Astrocyte (in vitro differentiated cells and primary cell): ENCODE measurements around the gene LDLRAD4. TPM values are rescaled to one million over a fixed set of nuclear protein-coding genes. Genes with fewer than 3 reads are reported as not detected.

Experiments
- DNase-seq: peaks from one replicate; pipeline ENCODE4 v3.0.0-alpha.2; 2010; ENCODE audit warnings: low read depth
- FAIRE-seq: peaks from 2 replicates; lab custom pipeline; 2011; peaks lifted over from hg19 to GRCh38; lab: Jason Lieb, UNC
- H2AFZ ChIP-seq: 2 replicates; pipeline ENCODE4 v1.6.0; 2012; ENCODE audit warnings: low read depth, low read length, inconsistent platforms
- H3K27ac ChIP-seq: 2 replicates; pipeline ENCODE4 v1.5.1; 2011; ENCODE audit warnings: low read depth, low read length, inconsistent platforms
- H3K27me3 ChIP-seq: 2 replicates; pipeline ENCODE4 v1.6.0; 2011; ENCODE audit warnings: low read length, inconsistent platforms; ENCODE audit not compliant: insufficient read depth
- H3K36me3 ChIP-seq: 2 replicates; pipeline ENCODE4 v1.5.1; 2011; ENCODE audit warnings: low read length, inconsistent platforms; ENCODE audit not compliant: insufficient read depth
- H3K4me1 ChIP-seq: 2 replicates; pipeline ENCODE4 v1.5.1; 2011; ENCODE audit warnings: low read length, inconsistent platforms; ENCODE audit not compliant: insufficient read depth
- H3K4me2 ChIP-seq: 2 replicates; pipeline ENCODE4 v1.6.0; 2012; ENCODE audit warnings: low read length, inconsistent platforms
- H3K4me3 ChIP-seq: 2 replicates; pipeline ENCODE4 v1.5.1; 2011; ENCODE audit warnings: low read depth, mild to moderate bottlenecking, low read length, inconsistent platforms; ENCODE audit not compliant: insufficient read depth
- H3K79me2 ChIP-seq: 2 replicates; pipeline ENCODE4 v1.6.0; 2012; ENCODE audit warnings: mild to moderate bottlenecking, low read length, inconsistent platforms; ENCODE audit not compliant: insufficient read depth
- H3K9ac ChIP-seq: 2 replicates; pipeline ENCODE4 v1.6.0; 2012; ENCODE audit warnings: mild to moderate bottlenecking, low read length, inconsistent platforms
- H3K9me3 ChIP-seq: 2 replicates; pipeline ENCODE4 v1.5.1; 2012; ENCODE audit warnings: low read depth, mild to moderate bottlenecking, low read length, inconsistent platforms; ENCODE audit not compliant: insufficient read depth
- H4K20me1 ChIP-seq: 2 replicates; pipeline ENCODE4 v1.6.0; 2012; ENCODE audit warnings: low read length, inconsistent platforms; ENCODE audit not compliant: insufficient read depth
- H3K27ac Mint-ChIP-seq: one replicate; pipeline ENCODE4 v1.8.0; 2021; ENCODE audit warnings: mild to moderate bottlenecking, mixed read lengths; ENCODE audit not compliant: unreplicated experiment
- H3K27me3 Mint-ChIP-seq: one replicate; pipeline ENCODE4 v1.8.0; 2021; ENCODE audit warnings: low read depth, mixed read lengths; ENCODE audit not compliant: unreplicated experiment
- H3K36me3 Mint-ChIP-seq: one replicate; pipeline ENCODE4 v1.8.0; 2021; ENCODE audit warnings: low read depth, mixed read lengths; ENCODE audit not compliant: unreplicated experiment
- H3K4me1 Mint-ChIP-seq: one replicate; pipeline ENCODE4 v1.8.0; 2021; ENCODE audit warnings: low read depth, mixed read lengths; ENCODE audit not compliant: unreplicated experiment
- H3K4me3 Mint-ChIP-seq: one replicate; pipeline ENCODE4 v1.8.0; 2021; ENCODE audit warnings: mild to moderate bottlenecking, moderate library complexity, mixed read lengths; ENCODE audit not compliant: unreplicated experiment
- H3K9me3 Mint-ChIP-seq: one replicate; pipeline ENCODE4 v1.8.0; 2021; ENCODE audit warnings: mild to moderate bottlenecking, mixed read lengths; ENCODE audit not compliant: unreplicated experiment
- EZH2 ChIP-seq: IDR thresholded peaks from 2 replicates; pipeline ENCODE4 v1.6.1; 2012; ENCODE audit warnings: mild to moderate bottlenecking, low read length, inconsistent platforms; ENCODE audit not compliant: insufficient read depth
- total RNA-seq: library from RNA; stranded (reverse); gene quantifications from 2 replicates; pipeline ENCODE4 v1.2.1, GENCODE V29; 2021
- TF ChIP-seq, protein P1 (sequence below): IDR thresholded peaks from 2 replicates; pipeline ENCODE4 v1.5.1; 2011; ENCODE audit warnings: low read depth, mild to moderate bottlenecking, inconsistent platforms, low read length, moderate library complexity; ENCODE audit not compliant: insufficient read depth

Gene LDLRAD4
- total RNA-seq, 1 donor from 2014 or later: 26.0 TPM

DNA sequence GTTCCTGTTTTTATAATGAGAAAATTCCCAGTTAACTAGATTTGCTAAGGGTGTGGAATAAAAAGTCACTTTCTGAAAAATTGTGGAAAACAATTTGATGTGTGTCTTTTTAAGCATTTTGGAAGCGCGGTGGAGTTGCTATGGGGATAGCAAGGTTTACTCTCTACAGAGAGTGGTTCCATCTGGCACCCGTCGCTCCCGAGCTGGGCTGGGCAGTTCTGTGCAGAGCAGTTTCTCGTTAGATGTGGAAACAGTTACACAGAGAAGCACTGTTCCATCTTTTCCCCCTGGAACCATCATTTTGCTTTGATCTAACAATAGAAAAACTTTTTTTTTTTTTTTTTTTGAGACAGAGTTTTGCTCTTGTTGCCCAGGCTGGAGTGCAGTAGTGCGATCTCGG, 17.4 kb downstream of the LDLRAD4 start:
- peaks cover 5% of the 10 kb centered on the region for H3K27me3 Mint-ChIP-seq
- TF ChIP-seq, protein P1, sequence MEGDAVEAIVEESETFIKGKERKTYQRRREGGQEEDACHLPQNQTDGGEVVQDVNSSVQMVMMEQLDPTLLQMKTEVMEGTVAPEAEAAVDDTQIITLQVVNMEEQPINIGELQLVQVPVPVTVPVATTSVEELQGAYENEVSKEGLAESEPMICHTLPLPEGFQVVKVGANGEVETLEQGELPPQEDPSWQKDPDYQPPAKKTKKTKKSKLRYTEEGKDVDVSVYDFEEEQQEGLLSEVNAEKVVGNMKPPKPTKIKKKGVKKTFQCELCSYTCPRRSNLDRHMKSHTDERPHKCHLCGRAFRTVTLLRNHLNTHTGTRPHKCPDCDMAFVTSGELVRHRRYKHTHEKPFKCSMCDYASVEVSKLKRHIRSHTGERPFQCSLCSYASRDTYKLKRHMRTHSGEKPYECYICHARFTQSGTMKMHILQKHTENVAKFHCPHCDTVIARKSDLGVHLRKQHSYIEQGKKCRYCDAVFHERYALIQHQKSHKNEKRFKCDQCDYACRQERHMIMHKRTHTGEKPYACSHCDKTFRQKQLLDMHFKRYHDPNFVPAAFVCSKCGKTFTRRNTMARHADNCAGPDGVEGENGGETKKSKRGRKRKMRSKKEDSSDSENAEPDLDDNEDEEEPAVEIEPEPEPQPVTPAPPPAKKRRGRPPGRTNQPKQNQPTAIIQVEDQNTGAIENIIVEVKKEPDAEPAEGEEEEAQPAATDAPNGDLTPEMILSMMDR: no peak
- no peak for TF ChIP-seq EZH2
- peaks cover 13% of the 10 kb centered on the region for H3K36me3 Mint-ChIP-seq
- no peaks in the 10 kb centered on the region for H3K9me3 Mint-ChIP-seq
- Histone ChIP-seq H4K20me1 (peaks cover 13% of the 10 kb centered on the region), H3K27ac (no peak overlapping the region), H3K4me3 (no peak overlapping the region), H3K9ac (no peak overlapping the region), H3K4me1 (no peaks in the 10 kb centered on the region), H3K9me3 (no peaks in the 10 kb centered on the region), H3K27me3 (no peaks in the 10 kb centered on the region), H2AFZ (no peak overlapping the region), H3K36me3 (no peaks in the 10 kb centered on the region), H3K79me2 (no peaks in the 10 kb centered on the region), H3K4me2 (no peak overlapping the region)
- peaks cover 15% of the 10 kb centered on the region for H3K4me1 Mint-ChIP-seq
- H3K4me3 Mint-ChIP-seq: no peak overlapping the region
- DNase-seq (no peak), FAIRE-seq (no peak)
- H3K27ac Mint-ChIP-seq: peak overlapping the region; percentile 92

DNA sequence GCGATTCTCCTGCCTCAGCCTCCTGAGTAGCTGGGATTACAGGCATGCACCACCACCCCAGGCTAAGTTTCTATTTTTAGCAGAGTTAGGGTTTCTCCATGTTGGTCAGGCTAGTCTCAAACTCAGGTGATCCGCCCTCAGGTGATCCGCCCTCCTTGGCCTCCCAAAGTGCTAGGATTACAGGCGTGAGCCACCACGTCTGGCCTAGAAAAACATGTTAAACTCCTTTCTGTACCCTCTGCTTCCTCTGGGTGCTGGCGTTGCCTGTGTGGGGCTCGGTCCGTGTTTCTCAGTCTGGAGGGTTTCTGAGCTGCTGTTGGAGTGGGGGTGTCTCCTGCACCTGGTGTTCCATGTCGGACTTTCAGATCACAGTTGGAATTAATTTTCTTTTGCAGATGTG, 17.9 kb downstream of the LDLRAD4 start:
- Histone ChIP-seq H3K27ac (no peak overlapping the region), H2AFZ (no peak overlapping the region), H3K79me2 (no peaks in the 10 kb centered on the region), H3K27me3 (no peaks in the 10 kb centered on the region), H4K20me1 (peaks cover 13% of the 10 kb centered on the region), H3K36me3 (no peaks in the 10 kb centered on the region), H3K9me3 (no peaks in the 10 kb centered on the region), H3K4me3 (no peak overlapping the region), H3K4me2 (no peak overlapping the region), H3K9ac (no peak overlapping the region), H3K4me1 (no peaks in the 10 kb centered on the region)
- H3K27me3 Mint-ChIP-seq: peaks cover 5% of the 10 kb centered on the region
- FAIRE-seq (no peak), DNase-seq (no peak)
- peak overlapping the region; percentile 72 for H3K27ac Mint-ChIP-seq
- H3K4me1 Mint-ChIP-seq: peaks cover 15% of the 10 kb centered on the region
- H3K9me3 Mint-ChIP-seq: no peaks in the 10 kb centered on the region
- TF ChIP-seq EZH2: no peak
- TF ChIP-seq, protein P1: no peak
- H3K4me3 Mint-ChIP-seq: no peak overlapping the region
- H3K36me3 Mint-ChIP-seq: peaks cover 11% of the 10 kb centered on the region

GRCh38 chr18:13237073-13237472, 18.5 kb downstream of the LDLRAD4 start:
- peaks cover 7% of the 10 kb centered on the region for H4K20me1 ChIP-seq
- no peak overlapping the region for H3K4me3 Mint-ChIP-seq
- H3K79me2 ChIP-seq: no peaks in the 10 kb centered on the region
- peaks cover 7% of the 10 kb centered on the region for H3K36me3 Mint-ChIP-seq
- H3K9me3 ChIP-seq: no peaks in the 10 kb centered on the region
- H3K4me1 Mint-ChIP-seq: peaks cover 15% of the 10 kb centered on the region
- no peaks in the 10 kb centered on the region for H3K36me3 ChIP-seq
- H3K27me3 Mint-ChIP-seq: peaks cover 5% of the 10 kb centered on the region
- H3K4me3 ChIP-seq: no peak overlapping the region
- FAIRE-seq (no peak), DNase-seq (no peak)
- no peak overlapping the region for H3K27ac ChIP-seq
- H3K4me2 ChIP-seq: no peak overlapping the region
- H3K9me3 Mint-ChIP-seq: no peaks in the 10 kb centered on the region
- H3K27ac Mint-ChIP-seq: no peak overlapping the region
- no peaks in the 10 kb centered on the region for H3K27me3 ChIP-seq
- no peaks in the 10 kb centered on the region for H3K4me1 ChIP-seq
- no peak overlapping the region for H2AFZ ChIP-seq
- TF ChIP-seq, protein P1: no peak
- TF ChIP-seq EZH2: no peak
- H3K9ac ChIP-seq: no peak overlapping the region
